Adipose tissue (tissue), 3 donors: ENCODE results near the gene FBXL17. TPM values are rescaled to one million over a fixed set of nuclear protein-coding genes. Genes with fewer than 3 reads are reported as not detected.
"Not testable (repeated sequence)": the region's sequence is repeated elsewhere in the genome, so short reads cannot be mapped to it uniquely, and the experiment has no call there.

Experiments used
- H3K27ac ChIP-seq: one replicate; pipeline ENCODE4 v1.5.1; 2013; ENCODE audit warnings: low read depth, low read length
- WGBS, 3 donors: extraction: QIAGEN DNeasy Blood & Tissue Kit; methylation state at CpG; one replicate each; pipeline ENCODE4 v1.1.7; 2013; 5-methylcytosine and 5-hydroxymethylcytosine counted together
- polyA plus RNA-seq, 3 donors: library from polyadenylated mRNA; stranded (reverse); fragments of 200-250 nt; gene quantifications; one replicate each; pipeline ENCODE4 v1.2.3, GENCODE V29; 2013
- donor health status: healthy with polysubstance abuse.
- donor health status: Bipolar disorder and iron deficiency.
- donor health status: healthy.

The FBXL17 gene
- polyA plus RNA-seq, 3 donors = 4.1 to 11.2 (median 10.1) TPM

DNA sequence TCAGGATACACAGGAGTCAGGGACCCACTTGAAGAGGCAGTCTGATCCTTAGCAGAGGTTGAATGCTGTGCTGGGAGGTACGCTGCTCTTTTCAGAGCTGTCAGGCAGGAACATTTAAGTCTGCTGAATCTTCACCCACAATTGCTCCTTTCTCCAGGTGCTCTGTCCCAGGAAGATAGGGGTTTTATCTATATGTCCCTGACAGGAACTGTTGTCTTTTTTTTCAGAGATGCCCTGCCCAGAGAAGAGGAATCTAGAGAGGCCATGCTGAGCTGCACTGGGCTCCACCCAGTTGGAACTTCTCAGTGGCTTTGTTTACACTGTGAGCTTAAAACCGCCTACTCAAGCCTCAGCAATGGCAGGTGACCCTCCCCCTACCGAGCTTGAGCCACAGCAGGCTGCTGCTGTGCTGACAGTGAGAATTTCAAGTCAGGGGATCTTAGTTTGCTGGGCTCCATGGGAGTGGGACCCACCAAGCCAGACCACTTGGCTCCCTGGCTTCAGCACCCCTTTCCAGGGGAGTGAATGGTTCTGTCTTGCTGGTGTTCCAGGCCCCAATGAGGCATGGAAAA is 169.0 kb downstream of the FBXL17 start:
- 81 to 83% (median 82%) methylated on average over 3 of the region's 3 CpGs for WGBS, 3 donors
- no peak overlapping the region for H3K27ac ChIP-seq

DNA sequence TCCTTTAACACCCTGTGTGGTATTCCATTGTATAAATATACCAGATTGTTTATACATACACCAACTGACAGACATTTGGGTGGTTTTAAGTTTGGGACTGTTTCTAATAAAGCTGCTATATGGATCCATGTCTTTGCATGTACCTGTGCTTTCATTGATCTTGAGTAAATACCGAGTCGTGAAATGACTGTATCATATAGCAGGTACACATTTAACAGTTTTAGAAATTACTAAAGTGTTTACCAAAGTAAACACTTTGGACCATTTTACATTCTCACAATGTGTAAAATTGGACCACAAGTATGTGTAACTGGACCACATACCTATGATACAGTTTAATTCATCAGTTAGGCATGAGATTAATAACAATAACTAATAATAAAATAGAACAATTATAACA is 175.2 kb downstream of the FBXL17 start:
- 90 to 99% (median 99%) methylated on average over 2 of the region's 2 CpGs for WGBS, 3 donors
- no peak overlapping the region for H3K27ac ChIP-seq

DNA sequence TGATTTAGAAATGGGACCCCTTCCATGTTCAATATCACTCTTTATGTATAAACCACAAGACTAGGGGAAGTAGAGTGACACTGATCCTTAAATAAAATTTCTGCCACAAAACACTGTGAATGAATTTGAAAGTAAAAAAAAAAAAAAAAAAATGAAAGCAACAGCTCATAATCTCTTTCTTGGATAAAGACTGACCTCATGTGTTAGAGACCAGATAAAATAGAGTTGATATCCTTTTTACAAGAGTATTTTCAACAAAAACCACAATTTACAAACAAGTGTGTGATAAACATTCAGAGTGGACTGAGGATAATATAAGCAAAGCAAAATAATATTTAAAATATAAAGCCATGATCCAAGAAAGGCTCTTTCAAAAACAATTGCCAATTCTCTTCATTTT is 180.2 kb downstream of the FBXL17 start:
- H3K27ac ChIP-seq = no peak overlapping the region

DNA sequence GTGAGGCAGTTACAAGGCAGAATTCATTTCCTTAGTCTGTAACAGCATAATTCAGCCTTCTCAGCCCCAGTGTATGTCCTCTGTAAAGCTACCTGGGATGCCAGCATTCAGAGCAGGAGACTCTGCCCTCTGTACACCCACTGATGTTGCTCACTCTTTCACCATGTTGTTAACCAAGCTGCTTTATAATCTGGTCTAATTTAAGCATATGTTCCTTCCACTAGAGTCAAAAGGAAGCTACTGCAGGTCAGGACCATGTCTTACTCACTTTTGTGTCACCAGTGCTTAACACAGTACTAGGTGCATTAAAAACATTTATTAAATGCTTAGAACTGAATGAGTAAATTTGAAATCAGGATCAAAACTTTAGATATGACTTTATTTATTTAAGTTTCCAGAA is 185.6 kb downstream of the FBXL17 start:
- no peak overlapping the region for H3K27ac ChIP-seq

DNA sequence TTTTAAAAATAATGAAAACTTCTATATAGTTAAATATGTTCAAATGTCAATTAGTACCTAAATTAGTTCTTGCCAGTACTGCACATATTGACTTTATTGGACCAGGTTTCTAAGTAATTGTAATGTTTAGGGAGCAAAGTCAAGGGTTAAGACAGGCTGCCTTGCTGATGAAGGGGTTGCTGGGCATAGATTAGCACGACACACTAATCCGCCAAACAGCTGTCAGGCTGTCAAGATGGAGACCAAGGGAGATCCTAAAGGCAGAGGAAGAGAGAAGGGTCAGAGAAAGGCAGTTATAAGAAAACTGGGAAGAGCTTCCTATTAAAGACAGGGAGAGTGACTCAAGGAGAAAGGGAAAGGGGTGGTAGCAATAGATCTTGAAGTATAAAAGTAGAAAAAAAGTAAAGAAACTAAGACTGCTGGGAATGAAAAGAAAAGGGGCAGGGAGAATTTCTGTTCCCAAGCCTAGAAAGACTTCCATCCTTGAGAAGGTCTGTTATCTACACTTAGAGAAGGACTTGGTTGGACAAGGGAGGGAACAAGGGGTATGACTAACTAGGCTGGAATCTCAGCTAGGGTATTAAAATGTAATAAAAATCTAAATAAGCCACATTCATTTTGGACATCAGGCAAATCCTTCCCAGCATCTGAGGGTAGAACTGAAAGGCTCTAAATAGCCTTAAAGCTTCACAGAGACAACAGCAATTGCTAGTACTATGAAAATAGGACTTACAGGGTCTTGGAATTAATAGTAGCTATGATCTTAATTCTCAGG is 188.7 kb downstream of the FBXL17 start:
- 77 to 93% (median 89%) methylated on average over 2 of the region's 2 CpGs for WGBS, 3 donors
- no peak overlapping the region for H3K27ac ChIP-seq

DNA sequence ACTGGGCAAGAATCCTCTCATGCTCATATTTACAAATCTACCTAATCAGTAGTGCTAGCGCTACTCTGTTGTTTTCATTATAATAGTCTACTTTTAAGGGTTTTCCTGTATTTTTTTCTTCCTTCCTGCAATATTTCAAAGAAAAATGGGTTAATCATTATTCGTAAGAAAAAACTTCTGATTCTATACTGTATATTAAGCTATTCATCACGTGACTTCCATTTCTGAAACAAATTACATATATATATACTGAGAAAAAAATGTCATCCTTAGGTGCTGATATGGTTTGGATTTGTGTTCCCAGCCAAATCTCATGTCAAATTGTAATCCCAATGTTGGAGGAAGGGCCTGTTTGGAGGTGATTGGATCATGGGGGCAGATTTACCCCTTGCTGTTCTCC is 197.0 kb downstream of the FBXL17 start:
- no peak overlapping the region for H3K27ac ChIP-seq
- WGBS, 3 donors = 70 to 92% (median 83%) methylated on average over 3 of the region's 3 CpGs

DNA sequence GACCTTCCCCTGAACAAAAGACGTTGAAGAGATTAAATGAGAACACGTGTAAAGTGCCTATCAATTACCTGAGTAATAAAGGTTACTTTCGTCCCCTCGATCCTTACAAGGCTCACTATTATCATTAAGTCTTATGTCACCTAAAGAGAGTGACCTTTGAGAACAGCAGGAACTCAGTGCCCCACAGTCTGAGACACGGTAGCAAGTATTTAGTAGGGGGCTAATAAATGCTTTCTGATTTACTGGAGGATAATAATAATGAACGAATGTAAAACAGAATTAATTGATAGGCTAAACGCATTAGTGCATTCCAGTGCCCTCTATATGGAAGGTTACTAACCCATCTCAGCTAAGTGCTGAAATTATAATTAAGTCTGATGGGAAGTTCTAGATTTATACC is 199.9 kb downstream of the FBXL17 start:
- WGBS, 3 donors = 77 to 92% (median 80%) methylated on average over 7 of the region's 7 CpGs
- H3K27ac ChIP-seq = no peak overlapping the region

DNA sequence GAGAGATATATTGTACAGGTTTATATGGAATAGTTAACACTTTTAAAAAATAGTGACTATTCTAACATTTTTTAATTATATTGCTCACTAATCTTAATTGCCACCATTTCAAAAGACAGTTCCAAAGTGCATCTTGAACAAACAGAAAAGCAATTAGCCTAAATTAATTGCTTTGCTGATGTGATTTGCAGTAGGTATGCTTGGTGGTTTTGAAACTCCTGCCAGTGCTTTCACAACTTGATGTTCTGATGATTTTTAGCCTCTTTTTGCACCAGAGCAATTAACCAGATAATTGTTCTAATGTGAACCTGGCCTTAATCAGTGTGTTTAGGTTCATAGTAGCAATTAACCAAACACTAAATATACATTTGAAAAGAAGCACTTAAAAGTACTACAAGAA is 207.6 kb downstream of the FBXL17 start:
- H3K27ac ChIP-seq = no peak overlapping the region

DNA sequence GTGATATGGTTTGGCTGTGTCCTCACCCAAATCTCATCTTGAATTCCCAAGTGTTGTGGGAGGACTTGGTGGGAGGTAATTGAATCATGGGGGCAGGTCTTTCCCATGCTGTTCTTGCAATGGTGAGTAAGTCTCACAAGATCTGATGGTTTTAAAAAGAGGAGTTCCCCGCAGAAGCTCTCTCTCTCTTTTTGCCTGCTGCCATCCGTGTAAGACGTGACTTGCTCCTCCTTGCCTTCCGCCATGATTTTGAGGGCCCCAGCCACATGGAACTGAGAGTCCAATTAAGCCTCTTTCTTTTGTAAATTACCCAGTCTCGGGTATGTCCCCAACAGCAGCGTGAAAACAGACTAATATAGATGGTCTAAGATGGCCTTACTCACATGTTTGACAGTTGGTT is 210.1 kb downstream of the FBXL17 start:
- 98 to 99% (median 99%) methylated on average over 6 of the region's 6 CpGs for WGBS, 3 donors
- H3K27ac ChIP-seq = no peak overlapping the region

DNA sequence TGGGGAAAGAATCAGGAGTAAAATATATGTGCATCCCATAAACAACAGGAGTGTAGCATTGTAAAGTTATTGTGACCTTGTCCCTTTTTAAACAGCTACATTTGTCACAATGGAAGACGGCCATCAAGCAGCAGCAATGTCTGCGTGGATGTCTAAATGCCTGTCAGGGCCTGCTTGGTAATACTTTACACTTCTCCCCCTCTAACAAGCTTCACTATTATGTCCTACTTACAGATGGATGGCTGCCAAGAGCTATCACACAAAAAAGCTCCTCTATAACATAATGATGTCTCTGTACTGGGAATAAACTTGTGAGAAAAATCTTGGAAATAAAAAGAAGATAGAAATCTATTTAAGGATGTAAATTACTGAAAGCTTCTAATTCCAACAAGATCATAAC is 213.0 kb downstream of the FBXL17 start:
- WGBS, 3 donors = 81 to 88% (median 87%) methylated on average over 2 of the region's 2 CpGs

DNA sequence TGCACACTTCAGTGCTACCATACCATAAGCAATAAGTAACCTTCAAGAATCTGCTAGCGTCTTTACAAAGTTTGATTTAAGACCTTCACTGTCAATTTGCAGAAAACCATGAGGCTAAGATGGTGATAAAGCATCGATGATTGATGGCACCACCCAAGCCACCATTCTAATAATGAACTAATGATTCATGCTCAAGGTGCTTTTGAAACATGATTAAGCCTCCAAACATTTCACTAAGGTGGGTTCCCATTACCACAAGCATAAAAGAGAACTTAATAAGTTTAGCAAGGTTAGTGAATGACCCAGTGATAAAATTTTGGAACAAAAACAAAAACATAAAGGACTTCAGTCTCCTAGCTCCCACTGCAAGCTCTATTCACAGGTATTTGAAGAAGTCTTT is 214.7 kb downstream of the FBXL17 start:
- H3K27ac ChIP-seq = no peak overlapping the region
- 91 to 97% (median 94%) methylated on average over 2 of the region's 2 CpGs for WGBS, 3 donors

More for the DNA sequence above, 213.0 kb downstream of the FBXL17 start:
- H3K27ac ChIP-seq = no peak overlapping the region

DNA sequence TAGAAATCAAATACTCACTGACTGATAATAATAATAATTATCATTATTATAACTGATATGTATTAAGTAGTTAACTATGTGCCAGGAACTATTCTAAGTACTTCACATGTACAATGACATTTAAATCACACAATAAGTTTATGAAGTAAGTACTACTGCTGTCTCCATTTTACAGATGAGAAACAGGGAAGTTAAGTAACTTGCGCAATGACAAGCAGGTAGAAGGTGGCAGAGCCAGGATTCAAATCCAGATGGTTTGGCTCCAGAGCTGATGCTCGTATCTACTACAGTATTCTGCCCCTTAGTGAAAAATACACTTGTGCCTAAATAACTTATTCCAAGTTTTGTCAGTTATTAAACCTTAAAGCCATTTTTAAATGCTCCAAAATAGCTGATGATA is 217.3 kb downstream of the FBXL17 start:
- H3K27ac ChIP-seq = no peak overlapping the region
- 62 to 89% (median 84%) methylated on average over 2 of the region's 2 CpGs for WGBS, 3 donors

DNA sequence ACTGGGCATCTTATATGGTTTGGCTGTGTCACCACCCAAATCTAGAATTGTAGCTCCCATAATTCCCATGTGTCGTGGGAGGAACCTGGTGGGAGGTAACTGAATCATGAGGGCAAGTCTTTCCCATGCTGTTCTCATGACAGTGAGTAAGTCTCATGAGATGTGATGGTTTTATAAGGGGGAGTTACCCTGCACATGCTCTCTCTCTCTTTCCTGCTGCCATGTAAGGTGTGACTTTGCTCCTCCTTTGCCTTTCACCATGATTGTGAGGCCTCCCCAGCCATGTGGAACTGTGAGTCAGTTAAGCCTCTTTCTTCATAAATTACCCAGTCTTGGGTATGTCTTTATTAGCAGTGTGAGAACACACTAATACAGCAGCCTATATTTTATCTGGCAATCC is 229.0 kb downstream of the FBXL17 start:
- H3K27ac ChIP-seq = not testable (repeated sequence)
- WGBS, 3 donors = 95 to 100% (median 96%) methylated on average over 1 of the region's 1 CpG

DNA sequence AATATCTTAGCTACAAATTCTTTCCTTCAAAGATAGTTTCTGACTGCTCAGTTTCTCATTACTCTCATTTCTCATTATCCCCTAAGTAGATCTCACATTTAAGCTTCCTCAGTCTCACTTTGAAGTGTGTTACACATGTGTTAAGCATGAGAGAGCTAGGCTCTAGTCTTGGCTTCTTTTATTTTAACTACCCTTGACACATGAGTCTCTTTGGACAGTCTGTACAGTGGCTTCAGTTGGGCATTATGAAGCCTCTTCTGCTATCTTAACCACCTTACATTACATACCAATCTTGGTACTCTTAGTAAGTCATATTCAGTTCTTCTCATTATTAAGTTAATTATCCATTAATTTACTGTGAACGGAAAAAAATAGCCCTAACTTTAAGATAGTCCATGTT is 232.5 kb downstream of the FBXL17 start:
- H3K27ac ChIP-seq = no peak overlapping the region
- 94 to 98% (median 94%) methylated on average over 1 of the region's 1 CpG for WGBS, 3 donors

DNA sequence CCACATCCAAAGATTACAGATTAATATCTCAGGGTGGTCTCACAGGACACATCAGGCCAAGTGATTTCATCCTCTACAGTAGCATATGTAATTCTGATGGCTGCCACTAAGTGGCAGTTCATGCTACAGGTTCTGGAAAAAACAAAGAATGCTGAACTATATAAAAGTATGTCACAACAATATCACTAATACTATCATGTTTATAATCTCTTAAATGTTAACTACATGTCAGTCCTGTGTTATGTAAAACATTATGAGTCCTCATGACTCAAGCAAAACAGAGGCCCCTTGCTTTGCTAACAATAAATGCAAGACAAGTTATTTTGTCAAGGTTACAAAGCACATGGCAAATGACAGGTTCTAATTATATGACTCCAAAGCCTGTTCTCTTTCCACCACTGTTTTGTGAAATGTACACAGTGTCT is 233.2 kb downstream of the FBXL17 start:
- no peak overlapping the region for H3K27ac ChIP-seq

DNA sequence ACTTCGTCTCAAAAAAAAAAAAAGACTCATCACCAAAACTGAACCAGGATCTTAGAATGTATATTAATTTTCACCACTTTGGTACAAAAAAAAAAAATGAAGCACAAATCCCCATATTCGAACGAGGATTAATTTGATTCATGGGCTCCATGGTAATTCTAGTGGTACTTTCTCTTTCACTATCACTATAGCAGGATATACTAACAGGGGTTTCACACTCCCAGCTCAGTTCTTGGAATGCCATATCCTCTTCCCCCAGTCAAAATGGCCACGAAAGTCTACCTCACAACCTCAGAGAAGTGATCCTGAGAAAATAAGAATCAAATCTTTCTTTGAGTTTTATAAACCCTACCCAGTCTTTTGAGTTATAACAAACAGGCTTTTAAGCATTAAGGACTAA is 235.7 kb downstream of the FBXL17 start:
- 85 to 99% (median 92%) methylated on average over 4 of the region's 4 CpGs for WGBS, 3 donors
- H3K27ac ChIP-seq = no peak overlapping the region

DNA sequence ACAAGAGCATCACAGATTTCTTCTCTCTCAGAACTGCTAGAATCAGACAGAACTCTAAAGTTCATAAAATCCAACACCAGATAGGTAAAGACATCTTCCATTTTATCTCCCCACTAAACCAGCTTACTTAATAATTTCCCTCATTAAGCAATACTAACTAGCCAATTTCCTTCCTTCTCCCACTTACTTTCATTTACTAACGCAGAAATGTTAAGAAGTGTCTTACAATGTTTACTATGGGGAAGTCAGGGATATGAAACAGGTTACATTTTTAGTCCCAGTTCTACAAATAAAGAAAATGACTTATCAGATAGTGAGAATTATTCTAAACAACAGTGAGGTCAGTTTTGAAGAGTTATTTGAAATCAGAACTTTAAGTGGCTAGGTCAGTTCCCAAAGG is 236.5 kb downstream of the FBXL17 start:
- WGBS, 3 donors = 45 to 75% (median 47%) methylated on average over 1 of the region's 1 CpG
- H3K27ac ChIP-seq = no peak overlapping the region

DNA sequence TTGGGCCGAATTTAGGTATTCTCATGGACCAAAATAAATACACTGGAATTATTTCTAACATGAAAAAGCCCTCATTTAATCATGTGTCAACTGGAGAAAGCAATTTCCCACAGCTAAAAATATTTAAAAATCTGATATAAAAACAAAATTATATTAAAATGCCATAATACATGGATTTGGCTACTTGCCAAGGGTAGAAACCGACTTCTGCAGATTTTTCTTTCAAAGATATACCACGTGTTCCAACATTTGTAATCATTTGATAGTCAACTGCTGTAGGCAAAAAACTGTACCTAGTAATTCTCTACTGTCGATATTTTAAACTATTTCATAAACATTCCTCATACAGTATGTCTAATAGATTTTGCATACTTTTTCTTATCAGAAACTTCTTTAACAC is 237.6 kb downstream of the FBXL17 start:
- WGBS, 3 donors = 83 to 86% (median 85%) methylated on average over 4 of the region's 4 CpGs
- no peak overlapping the region for H3K27ac ChIP-seq

DNA sequence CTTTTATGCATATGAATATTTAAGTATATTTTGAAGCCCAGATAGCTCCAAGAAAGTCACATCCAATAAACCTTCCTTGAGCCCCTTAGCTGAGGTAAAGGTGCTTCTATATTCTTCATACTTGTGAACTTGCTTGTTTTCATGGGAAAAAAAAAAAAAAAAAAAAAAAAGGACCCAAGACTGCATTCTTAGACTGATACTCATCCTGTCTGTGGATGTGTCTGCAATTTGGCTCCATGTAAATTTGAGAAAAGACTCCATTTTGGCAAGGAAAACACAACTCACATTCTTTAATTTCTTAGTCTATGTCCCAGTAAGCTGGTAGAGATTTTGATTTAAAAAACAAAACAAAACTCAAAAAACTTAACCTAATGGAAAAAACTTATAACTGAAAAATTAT is 238.3 kb downstream of the FBXL17 start:
- no peak overlapping the region for H3K27ac ChIP-seq

DNA sequence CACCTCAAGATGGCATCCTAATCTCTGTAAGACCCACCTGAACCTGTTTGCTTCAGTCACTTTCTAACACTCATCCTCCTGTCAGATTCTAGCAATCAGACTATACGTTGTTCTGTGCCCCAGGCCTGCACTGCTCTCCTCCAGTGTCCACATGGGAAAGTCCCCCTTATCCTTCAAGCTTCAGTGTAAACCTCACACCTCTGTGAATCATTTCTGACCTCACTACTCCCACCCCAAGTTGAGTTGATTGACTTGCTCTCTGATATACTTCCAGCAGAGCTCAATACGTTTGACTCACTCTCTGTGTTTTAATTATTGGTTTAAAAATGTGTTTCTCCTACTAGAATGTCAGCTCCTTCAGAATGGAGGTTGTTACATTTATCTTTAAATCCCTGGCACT is 240.2 kb downstream of the FBXL17 start:
- WGBS, 3 donors = 85 to 94% (median 85%) methylated on average over 2 of the region's 2 CpGs
- H3K27ac ChIP-seq = no peak overlapping the region

DNA sequence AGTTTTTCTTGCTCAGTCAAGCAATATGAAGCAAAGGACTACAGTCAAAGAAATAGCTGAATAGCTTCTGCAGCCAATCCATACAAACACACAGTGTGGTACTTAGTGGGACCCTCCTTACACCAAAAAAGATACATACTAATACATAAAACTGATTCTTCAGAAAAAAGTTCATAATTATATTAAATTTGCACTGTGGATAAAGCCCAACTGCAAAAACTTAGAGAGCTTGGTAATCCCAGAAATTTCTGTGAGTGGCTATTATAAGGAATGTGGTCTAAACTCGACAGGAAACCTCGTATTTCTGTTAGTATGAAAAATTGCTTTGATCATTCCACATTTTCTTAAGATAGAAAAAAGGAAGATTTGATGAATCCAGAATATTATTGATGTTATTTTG is 245.4 kb downstream of the FBXL17 start:
- no peak overlapping the region for H3K27ac ChIP-seq
- 42 to 75% (median 74%) methylated on average over 2 of the region's 2 CpGs for WGBS, 3 donors
